ENCODE measurements around the gene KCNJ13. TPM values are rescaled to one million over a fixed set of nuclear protein-coding genes. Genes with fewer than 3 reads are reported as not detected.

Gene KCNJ13
- total RNA-seq, 1 experiment from 2014 or later: not detected

- ChIA-PET CTCF (no interaction called here), POLR2A (ENCODE audit: unreplicated experiment) (no interaction called here)
- Histone ChIP-seq H3K9me3 (ENCODE audit: insufficient read depth, low read depth) (no peaks in the 10 kb centered on the region), H3K79me2 (ENCODE audit: low read depth) (no peaks in the 10 kb centered on the region; the same call in 1 of the 2 replicates), H2AFZ (no peak overlapping the region), H4K20me1 (ENCODE audit: insufficient read depth) (peaks cover 6% of the 10 kb centered on the region; the same call in 1 of the 2 replicates), H3K4me3 (no peak overlapping the region), H3K4me2 (no peak overlapping the region), H3K27ac (no peak overlapping the region), H3K27me3 (ENCODE audit: insufficient read depth, low read depth) (no peaks in the 10 kb centered on the region), H3K9me2 (ENCODE audit: insufficient read depth) (no peaks in the 10 kb centered on the region), H3K4me1 (replicated peaks; ENCODE audit: insufficient read depth) (no peaks in the 10 kb centered on the region), H3F3A (ENCODE audit: insufficient read depth, low read depth) (peaks cover 17% of the 10 kb centered on the region; the same call in 1 of the 2 replicates), H3K36me3 (ENCODE audit: low read depth) (peaks cover 52% of the 10 kb centered on the region)
- DNase-seq: no peak
- intact Hi-C loops (cut with micrococcal nuclease; ENCODE audit: unreplicated experiment): no loop called here
- TF ChIP-seq, protein P1, sequence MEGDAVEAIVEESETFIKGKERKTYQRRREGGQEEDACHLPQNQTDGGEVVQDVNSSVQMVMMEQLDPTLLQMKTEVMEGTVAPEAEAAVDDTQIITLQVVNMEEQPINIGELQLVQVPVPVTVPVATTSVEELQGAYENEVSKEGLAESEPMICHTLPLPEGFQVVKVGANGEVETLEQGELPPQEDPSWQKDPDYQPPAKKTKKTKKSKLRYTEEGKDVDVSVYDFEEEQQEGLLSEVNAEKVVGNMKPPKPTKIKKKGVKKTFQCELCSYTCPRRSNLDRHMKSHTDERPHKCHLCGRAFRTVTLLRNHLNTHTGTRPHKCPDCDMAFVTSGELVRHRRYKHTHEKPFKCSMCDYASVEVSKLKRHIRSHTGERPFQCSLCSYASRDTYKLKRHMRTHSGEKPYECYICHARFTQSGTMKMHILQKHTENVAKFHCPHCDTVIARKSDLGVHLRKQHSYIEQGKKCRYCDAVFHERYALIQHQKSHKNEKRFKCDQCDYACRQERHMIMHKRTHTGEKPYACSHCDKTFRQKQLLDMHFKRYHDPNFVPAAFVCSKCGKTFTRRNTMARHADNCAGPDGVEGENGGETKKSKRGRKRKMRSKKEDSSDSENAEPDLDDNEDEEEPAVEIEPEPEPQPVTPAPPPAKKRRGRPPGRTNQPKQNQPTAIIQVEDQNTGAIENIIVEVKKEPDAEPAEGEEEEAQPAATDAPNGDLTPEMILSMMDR (conservative IDR thresholded peaks at IDR 0.05): no peak
- TF ChIP-seq EZH2 (IDR thresholded peaks at IDR 0.05; ENCODE audit: low read depth): no peak
- BruUV-seq (replicated peaks): no TSS peak
Observed at GRCh38 chr2:232750135-232750671, 26.2 kb downstream of the KCNJ13 start.

GRCh38 chr2:232749331-232749730 lies 27.0 kb downstream of the KCNJ13 start:
- no peak overlapping the region for H3K4me2 ChIP-seq
- H3F3A ChIP-seq (ENCODE audit: insufficient read depth, low read depth): peaks cover 17% of the 10 kb centered on the region; the same call in 1 of the 2 replicates
- no peaks in the 10 kb centered on the region for H3K4me1 ChIP-seq (replicated peaks; ENCODE audit: insufficient read depth)
- H2AFZ ChIP-seq: no peak overlapping the region
- DNase-seq: no peak
- no peaks in the 10 kb centered on the region for H3K9me3 ChIP-seq (ENCODE audit: insufficient read depth, low read depth)
- H3K9me2 ChIP-seq (ENCODE audit: insufficient read depth): no peaks in the 10 kb centered on the region
- no TSS peak for BruUV-seq (replicated peaks)
- ChIA-PET CTCF (no interaction called here), POLR2A (ENCODE audit: unreplicated experiment) (no interaction called here)
- no peaks in the 10 kb centered on the region; the same call in 1 of the 2 replicates for H3K79me2 ChIP-seq (ENCODE audit: low read depth)
- no peaks in the 10 kb centered on the region for H3K27me3 ChIP-seq (ENCODE audit: insufficient read depth, low read depth)
- intact Hi-C loops (cut with micrococcal nuclease; ENCODE audit: unreplicated experiment): no loop called here
- 0 out of 2 replicates have a peak, but pooled peaks cover 5% of the 10 kb centered on the region for H4K20me1 ChIP-seq (ENCODE audit: insufficient read depth)
- H3K36me3 ChIP-seq (ENCODE audit: low read depth): peaks cover 51% of the 10 kb centered on the region
- TF ChIP-seq EZH2 (IDR thresholded peaks at IDR 0.05; ENCODE audit: low read depth): no peak
- TF ChIP-seq, protein P1 (conservative IDR thresholded peaks at IDR 0.05): no peak
- no peak overlapping the region for H3K4me3 ChIP-seq
- no peak overlapping the region for H3K27ac ChIP-seq

DNA sequence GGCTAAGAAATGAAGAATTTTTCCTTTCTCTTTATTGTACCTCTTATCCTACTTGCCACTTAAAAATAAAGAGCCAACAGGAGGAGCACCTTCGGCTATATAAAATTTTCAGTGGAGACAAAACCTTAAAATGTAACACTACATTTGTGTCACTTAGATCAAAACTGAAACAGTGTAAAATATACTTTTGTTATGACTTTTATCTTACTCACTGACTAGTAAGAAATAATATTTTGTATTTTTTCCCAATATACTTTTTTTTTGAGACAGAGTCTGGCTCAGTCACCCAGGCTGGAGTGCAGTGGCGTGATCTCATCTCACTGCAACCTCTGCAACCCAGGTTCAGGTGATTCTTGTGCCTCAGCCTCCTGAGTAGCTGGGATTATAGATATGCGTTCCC lies 28.3 kb downstream of the KCNJ13 start:
- H3K36me3 ChIP-seq (ENCODE audit: low read depth): peaks cover 40% of the 10 kb centered on the region
- intact Hi-C loops (cut with micrococcal nuclease; ENCODE audit: unreplicated experiment): no loop called here
- H3K4me2 ChIP-seq: no peak overlapping the region
- TF ChIP-seq EZH2 (IDR thresholded peaks at IDR 0.05; ENCODE audit: low read depth): no peak
- TF ChIP-seq, protein P1 (conservative IDR thresholded peaks at IDR 0.05): no peak
- no peak for DNase-seq
- H3K79me2 ChIP-seq (ENCODE audit: low read depth): no peaks in the 10 kb centered on the region; the same call in 1 of the 2 replicates
- no peaks in the 10 kb centered on the region for H3K27me3 ChIP-seq (ENCODE audit: insufficient read depth, low read depth)
- no peak overlapping the region for H3K27ac ChIP-seq
- POLR2A ChIA-PET (ENCODE audit: unreplicated experiment): no interaction called here
- no TSS peak for BruUV-seq (replicated peaks)
- peaks cover 17% of the 10 kb centered on the region; the same call in 1 of the 2 replicates for H3F3A ChIP-seq (ENCODE audit: insufficient read depth, low read depth)
- H3K9me2 ChIP-seq (ENCODE audit: insufficient read depth): no peaks in the 10 kb centered on the region
- 0 out of 2 replicates have a peak, but pooled peaks cover 5% of the 10 kb centered on the region for H4K20me1 ChIP-seq (ENCODE audit: insufficient read depth)
- H3K9me3 ChIP-seq (ENCODE audit: insufficient read depth, low read depth): no peaks in the 10 kb centered on the region
- CTCF ChIA-PET: no interaction called here
- no peaks in the 10 kb centered on the region for H3K4me1 ChIP-seq (replicated peaks; ENCODE audit: insufficient read depth)
- H3K4me3 ChIP-seq: no peak overlapping the region
- no peak overlapping the region for H2AFZ ChIP-seq
